HG02759 (cell line): ENCODE data around the gene TAS1R3.

Source experiments
- ATAC-seq: cut with Tn5 transposase; IDR thresholded peaks from one replicate; pipeline ENCODE4 v1.9.1; 2021; ENCODE audit warnings: mild to moderate bottlenecking, moderate library complexity; ENCODE audit not compliant: unreplicated experiment

TAS1R3 gene

GRCh38 chr1:1320666-1321448, 10.2 kb upstream of the TAS1R3 start:
- no peak for ATAC-seq

DNA sequence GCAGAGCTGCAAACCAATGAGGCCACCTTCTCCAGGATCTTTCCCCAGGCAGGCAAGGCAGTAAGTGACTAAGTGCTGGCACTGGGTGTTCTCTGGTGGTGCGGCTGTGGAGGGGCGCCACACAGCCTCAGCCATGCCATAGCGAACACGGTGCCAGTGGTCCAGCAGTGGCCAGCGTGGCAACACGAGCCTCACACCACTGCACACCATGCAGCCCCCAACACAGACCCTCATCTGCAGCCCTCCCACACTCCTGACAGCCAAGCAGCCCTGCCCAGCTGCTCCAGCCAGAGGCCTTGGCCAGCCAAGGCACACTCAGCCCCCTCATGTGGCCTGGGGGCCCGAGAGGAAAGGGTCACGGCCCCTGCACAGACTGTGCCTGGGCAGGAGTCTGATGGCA, 9.6 kb upstream of the TAS1R3 start:
- no peak for ATAC-seq

- no peak for ATAC-seq
Measured at GRCh38 chr1:1322418-1322817, 8.7 kb upstream of the TAS1R3 start.

DNA sequence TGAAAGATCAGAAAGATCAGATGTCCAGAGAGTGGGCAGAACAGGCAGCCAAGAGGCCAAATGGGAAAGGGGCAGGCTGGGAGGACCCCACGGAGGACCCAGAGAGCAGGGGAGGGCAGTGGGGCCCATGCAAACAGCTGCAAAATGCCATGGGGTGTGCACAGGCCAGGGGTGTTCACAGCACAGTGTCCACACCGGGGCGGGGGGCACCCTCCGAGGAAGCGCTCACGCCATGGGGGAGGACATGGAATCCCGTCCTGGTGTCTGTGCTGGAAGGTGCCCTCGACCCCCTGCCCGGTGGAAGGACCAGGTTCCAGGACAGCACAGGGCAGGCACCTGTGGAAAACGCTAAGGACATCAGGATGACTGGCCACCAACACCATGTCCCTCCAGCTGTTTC, 8.1 kb upstream of the TAS1R3 start:
- ATAC-seq, result no peak

DNA sequence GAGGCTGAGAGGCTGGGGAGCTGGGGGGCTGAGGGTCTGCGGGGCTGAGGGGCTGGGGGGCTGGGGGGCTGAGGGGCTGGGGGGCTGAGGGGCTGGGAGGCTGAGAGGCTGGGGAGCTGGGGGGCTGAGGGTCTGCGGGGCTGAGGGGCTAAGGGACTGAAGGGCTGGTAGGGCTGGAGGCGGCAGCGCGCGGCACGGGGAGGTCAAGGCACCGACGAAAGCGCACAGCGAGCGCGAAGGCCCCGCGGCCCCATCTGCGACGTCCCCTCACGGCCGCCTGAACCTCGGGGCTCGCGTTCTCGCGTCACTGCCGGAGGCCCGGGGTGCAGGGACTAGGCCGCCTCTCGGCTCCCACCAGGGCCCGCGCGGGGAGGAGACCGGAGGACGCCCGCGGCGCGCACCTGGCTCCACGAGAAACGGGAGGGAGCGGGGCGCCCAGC, 7.0 kb upstream of the TAS1R3 start:
- no peak for ATAC-seq

DNA sequence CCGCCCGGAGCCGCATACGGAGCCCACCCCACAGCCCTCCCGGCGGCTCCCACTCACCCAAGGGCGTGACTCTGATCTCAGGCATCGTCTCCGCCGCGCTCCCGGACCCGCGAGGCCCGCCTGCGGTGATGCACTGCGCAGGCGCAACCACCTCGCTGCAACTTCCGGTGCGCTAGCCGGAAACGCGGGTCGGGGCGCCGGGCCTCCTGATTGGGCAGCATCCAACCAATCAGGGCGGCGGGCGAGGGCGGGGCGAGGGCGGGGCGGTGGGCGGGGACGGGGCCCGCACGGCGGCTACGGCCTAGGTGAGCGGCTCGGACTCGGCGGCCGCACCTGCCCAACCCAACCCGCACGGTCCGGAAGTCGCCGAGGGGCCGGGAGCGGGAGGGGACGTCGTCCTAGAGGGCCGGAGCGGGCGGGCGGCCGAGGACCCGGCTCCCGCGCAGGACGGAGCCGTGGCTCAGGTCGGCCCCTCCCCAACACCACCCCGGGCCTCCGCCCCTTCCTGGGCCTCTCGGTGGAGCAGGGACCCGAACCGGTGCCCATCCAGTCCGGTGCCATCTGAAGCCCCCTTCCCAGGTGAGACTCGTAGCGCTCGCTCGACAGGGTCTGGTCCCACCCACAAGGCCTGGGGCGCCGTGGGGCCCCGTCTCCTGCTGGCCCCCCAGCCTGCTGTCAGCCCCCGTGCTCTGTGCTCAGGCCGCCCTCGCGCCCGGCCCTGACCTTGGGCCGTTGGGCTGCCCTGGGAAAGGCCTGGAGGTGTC, 6.4 kb upstream of the TAS1R3 start, which contains the start of the genes CPTP and INTS11:
TSS of gene CPTP (plus strand) at position 279 of the 764 bp plus-strand sequence. CDS start 2,109 bp downstream, outside the sequence.
TSS of gene INTS11 (minus strand) at position 137 of the 764 bp plus-strand sequence. CDS start at position 85, 52 bp downstream.
- ATAC-seq, result peak; percentile 73

DNA sequence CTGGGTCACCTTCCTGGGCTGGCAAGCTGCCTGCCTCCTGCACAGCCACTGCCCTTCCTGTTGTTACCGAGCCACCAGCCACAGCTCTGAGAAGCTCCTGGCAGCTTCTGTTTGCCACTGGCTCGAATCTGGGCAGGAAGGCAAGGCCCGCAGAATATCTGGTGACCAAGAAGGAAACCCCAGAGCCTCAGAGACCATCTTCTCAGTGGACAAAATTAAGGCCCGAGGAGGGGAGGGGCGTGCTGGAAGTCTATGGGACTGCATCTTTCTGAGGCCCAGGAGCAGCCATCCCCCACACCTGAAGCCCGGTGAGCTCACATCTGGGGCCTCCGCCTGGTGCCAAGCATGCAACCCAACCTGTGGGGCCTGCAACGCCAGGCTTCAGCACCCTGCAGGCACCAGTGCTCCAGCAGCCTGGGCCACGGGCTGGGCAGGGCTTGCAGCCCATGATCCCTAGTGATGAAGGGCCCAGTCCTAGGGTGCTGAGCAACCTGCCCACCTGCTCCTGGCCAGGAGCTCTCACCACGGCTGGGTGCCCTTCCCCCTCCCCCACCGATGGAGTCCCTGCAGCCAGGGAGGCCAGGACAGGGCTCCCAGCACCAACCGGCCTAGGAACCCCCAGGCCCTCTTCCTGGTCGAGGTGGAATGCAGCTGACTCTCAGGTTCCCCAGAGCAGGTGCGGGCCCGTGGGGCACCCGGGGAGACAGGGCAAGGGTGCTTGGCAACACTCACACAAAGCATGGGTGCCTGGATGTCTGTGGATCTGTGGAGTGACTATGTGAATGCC, 5.6 kb upstream of the TAS1R3 start:
- no peak for ATAC-seq

DNA sequence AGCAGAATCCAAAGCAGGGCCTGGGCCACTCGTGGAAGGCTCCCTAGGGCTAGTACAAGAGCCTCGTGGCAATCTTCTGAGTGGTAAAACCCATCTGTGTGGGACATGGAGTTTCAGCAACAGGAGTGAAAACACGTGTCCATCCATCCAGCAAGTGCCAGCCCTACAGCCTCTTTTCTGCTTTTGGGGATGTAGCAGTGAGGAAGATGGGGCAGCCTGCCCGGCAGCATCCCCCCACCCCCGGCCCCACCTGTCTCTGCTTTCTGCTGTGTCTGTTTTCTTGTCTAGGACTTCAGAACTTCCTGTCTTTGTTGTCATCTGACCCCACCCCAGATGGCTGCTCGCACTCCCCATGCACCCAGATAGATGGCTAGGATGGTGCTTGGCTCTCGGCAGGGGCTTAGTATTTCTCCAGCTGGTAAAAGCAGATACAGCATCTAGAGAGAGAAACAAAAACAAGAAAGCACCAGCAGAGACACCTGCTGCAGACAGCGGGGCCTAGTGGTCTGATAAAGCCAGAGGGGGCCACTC, 4.9 kb upstream of the TAS1R3 start:
- no peak for ATAC-seq

DNA sequence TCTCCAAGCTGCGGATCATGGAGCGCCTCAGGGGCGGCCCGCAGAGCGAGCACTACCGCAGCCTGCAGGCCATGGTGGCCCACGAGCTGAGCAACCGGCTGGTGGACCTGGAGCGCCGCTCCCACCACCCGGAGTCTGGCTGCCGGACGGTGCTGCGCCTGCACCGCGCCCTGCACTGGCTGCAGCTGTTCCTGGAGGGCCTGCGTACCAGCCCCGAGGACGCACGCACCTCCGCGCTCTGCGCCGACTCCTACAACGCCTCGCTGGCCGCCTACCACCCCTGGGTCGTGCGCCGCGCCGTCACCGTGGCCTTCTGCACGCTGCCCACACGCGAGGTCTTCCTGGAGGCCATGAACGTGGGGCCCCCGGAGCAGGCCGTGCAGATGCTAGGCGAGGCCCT, 3.8 kb upstream of the TAS1R3 start:
- no peak for ATAC-seq

- no peak for ATAC-seq
Measured at GRCh38 chr1:1328254-1328653, 2.8 kb upstream of the TAS1R3 start.

DNA sequence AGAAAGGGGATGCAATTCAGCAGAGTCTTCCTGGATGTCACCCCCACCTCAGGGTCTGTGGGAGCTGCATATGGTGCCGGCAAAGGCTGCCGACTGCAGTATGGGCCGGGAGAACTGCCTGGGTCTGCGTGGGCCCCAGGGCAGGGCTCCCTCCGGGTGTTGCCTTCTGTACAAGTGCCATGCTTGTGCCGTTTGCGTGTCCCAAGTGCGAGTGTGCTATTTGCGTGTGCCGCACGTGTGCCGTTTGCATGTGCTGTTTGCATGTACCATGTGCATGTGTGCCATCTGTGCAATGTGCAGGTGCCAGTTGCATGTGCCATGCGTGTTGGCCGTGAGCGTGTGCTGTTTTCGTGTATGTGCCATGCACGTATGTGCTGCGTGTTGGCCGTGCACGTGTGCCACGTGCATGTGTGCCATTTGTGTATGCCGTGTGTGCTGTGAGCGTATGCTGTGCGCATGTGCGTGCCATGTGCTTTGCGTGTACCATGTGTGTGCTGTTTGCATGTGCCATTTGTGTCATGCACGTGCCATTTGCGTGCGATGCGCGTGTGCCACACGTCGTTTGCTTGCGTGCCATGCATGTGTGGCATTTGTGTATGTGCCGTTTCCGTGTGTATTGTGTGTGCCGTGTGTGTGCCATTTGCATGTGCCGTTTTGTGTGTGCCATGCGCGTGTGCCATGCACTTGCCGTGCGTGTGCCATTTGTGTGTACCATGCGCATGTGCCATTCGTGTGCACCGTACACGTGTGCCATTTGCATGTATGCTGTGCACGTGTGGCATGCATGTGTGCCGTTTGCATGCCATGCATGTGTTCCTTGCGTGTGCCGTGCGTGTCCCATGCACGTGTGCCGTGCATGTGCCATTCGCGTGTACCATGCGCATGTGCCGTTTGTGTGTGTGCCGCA, 1.5 kb upstream of the TAS1R3 start:
- no peak for ATAC-seq

GRCh38 chr1:1330366-1331067, 563 bp upstream of the TAS1R3 start:
- no peak for ATAC-seq

DNA sequence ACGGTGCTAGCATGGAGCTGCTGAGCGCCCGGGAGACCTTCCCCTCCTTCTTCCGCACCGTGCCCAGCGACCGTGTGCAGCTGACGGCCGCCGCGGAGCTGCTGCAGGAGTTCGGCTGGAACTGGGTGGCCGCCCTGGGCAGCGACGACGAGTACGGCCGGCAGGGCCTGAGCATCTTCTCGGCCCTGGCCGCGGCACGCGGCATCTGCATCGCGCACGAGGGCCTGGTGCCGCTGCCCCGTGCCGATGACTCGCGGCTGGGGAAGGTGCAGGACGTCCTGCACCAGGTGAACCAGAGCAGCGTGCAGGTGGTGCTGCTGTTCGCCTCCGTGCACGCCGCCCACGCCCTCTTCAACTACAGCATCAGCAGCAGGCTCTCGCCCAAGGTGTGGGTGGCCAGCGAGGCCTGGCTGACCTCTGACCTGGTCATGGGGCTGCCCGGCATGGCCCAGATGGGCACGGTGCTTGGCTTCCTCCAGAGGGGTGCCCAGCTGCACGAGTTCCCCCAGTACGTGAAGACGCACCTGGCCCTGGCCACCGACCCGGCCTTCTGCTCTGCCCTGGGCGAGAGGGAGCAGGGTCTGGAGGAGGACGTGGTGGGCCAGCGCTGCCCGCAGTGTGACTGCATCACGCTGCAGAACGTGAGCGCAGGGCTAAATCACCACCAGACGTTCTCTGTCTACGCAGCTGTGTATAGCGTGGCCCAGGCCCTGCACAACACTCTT, 1.1 kb downstream of the TAS1R3 start:
- ATAC-seq, result no peak

DNA sequence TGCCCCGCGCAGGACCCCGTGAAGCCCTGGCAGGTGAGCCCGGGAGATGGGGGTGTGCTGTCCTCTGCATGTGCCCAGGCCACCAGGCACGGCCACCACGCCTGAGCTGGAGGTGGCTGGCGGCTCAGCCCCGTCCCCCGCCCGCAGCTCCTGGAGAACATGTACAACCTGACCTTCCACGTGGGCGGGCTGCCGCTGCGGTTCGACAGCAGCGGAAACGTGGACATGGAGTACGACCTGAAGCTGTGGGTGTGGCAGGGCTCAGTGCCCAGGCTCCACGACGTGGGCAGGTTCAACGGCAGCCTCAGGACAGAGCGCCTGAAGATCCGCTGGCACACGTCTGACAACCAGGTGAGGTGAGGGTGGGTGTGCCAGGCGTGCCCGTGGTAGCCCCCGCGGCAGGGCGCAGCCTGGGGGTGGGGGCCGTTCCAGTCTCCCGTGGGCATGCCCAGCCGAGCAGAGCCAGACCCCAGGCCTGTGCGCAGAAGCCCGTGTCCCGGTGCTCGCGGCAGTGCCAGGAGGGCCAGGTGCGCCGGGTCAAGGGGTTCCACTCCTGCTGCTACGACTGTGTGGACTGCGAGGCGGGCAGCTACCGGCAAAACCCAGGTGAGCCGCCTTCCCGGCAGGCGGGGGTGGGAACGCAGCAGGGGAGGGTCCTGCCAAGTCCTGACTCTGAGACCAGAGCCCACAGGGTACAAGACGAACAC, 1.8 kb downstream of the TAS1R3 start:
- ATAC-seq, result no peak

DNA sequence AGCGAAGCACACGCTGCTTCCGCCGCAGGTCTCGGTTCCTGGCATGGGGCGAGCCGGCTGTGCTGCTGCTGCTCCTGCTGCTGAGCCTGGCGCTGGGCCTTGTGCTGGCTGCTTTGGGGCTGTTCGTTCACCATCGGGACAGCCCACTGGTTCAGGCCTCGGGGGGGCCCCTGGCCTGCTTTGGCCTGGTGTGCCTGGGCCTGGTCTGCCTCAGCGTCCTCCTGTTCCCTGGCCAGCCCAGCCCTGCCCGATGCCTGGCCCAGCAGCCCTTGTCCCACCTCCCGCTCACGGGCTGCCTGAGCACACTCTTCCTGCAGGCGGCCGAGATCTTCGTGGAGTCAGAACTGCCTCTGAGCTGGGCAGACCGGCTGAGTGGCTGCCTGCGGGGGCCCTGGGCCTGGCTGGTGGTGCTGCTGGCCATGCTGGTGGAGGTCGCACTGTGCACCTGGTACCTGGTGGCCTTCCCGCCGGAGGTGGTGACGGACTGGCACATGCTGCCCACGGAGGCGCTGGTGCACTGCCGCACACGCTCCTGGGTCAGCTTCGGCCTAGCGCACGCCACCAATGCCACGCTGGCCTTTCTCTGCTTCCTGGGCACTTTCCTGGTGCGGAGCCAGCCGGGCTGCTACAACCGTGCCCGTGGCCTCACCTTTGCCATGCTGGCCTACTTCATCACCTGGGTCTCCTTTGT, 2.6 kb downstream of the TAS1R3 start:
- ATAC-seq, result no peak

DNA sequence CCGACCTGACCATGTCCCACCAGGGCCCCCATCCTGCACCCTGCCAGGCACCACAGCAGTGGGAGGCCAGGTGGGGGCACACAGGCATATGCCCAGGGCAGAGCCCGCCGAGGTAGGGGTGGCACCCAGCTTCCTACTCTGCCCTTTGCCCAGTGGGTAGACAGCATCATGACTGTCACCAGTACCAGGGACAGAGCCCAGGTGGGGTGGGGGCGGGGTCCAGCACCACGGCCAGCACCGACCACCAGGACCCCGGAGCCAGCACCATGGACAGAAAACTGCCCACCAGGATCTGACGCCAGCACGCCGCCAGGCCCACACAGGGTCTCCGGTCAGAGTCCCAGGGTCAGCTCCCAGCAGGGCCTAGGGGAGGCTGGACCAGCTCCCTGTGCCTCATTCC, 3.8 kb downstream of the TAS1R3 start:
- no peak for ATAC-seq

DNA sequence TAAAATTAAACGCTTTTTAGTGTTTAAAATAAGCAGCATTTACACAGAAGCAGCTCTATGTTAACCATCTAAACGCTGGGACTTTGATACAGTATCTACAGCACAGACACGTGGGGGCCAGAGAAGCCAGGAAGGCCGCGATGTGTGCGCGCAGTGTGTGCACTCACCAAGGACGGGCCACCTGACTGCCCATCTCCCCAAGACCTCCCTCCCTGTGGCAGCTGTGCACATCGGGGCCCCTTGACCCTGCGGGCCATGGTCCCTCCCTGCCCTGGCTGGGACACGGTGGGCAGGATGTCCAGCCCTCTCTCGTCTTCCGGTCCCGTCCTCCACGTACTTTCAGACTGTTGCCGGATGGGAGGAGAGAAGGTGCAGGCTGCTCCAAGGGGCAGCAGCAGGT, 4.2 kb downstream of the TAS1R3 start:
- no peak for ATAC-seq
